SJSA1 (cell line): ENCODE measurements around the gene NPTXR. TPM values are rescaled to one million over a fixed set of nuclear protein-coding genes. Genes with fewer than 3 reads are reported as not detected.

ENCODE experiments used
- DNase-seq, 2 experiments: peaks; one replicate each; pipeline ENCODE4 v3.0.0-alpha.2; 2015 to 2020; ENCODE audit warnings: low spot score in 2 of 2, low read depth in 1 of 2
- H3K27ac ChIP-seq: fragments of 250-450 bp; sonication (Bioruptor Pico); 2 replicates; pipeline ENCODE4 v1.5.1; 2020; ENCODE audit warnings: mild to moderate bottlenecking, moderate library complexity
- H3K27me3 ChIP-seq: fragments of 250-450 bp; sonication (Bioruptor Pico); replicated peaks from 2 replicates; pipeline ENCODE4 v1.5.1; 2020; ENCODE audit warnings: mild to moderate bottlenecking, moderate library complexity
- H3K36me3 ChIP-seq: fragments of 250-450 bp; sonication (Bioruptor Pico); 2 replicates; pipeline ENCODE4 v1.5.1; 2020; ENCODE audit warnings: mild to moderate bottlenecking
- H3K4me1 ChIP-seq: fragments of 250-450 bp; sonication (Bioruptor Pico); replicated peaks from 2 replicates; pipeline ENCODE4 v1.6.1; 2021; ENCODE audit warnings: mild to moderate bottlenecking
- H3K4me3 ChIP-seq: fragments of 250-450 bp; sonication (Bioruptor Pico); 2 replicates; pipeline ENCODE4 v1.5.1; 2020; ENCODE audit warnings: mild to moderate bottlenecking
- H3K9me3 ChIP-seq: fragments of 250-450 bp; sonication (Bioruptor Pico); replicated peaks from 2 replicates; pipeline ENCODE4 v1.5.1; 2020; ENCODE audit warnings: mild to moderate bottlenecking
- total RNA-seq: library from RNA; depleted of rRNA; stranded (reverse); fragments of >200 nt; shearing (Covaris generic); gene quantifications from 2 replicates; pipeline ENCODE4 v1.2.3, GENCODE V29; 2014

Gene NPTXR
- total RNA-seq, 1 experiment from 2014 or later: 2.2 TPM

DNA sequence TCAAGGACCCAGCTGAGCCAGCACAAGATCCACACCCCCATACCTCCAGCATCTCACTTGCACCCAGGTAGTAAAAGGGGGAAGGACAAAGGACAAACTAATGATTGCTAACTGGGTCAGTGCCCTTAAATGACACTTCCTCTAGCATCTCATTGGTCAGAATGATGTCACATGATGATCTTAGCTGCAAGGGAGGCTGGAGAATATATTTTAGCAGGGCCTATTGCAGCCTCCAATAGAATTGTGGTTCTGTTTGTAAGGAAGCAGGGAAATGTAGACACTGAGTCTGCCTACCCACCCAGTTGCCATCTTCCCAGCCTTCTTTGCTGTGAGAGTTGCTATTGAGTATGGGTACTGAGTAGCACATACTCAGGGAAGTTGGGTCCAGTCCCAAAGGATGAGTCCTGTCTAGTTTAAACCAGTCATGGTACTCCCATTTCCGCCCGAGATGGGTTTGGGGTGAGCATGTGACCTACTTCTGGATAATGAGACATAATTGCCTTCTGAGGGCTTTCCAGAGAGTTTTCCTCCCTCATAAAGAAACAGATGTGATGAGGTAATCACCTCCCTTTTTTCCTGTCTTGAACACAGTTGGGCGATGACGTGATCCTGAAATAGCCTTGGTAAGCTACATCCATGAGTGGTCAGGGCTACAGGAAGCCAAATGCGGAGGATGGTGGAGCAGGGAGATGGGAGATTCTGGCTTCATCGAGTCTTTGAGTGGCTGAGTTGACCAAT, 44.4 kb downstream of the NPTXR start:
- DNase-seq: no peak
- Histone ChIP-seq H3K27me3 (0 out of 2 replicates have a peak, but pooled peaks cover 6% of the 10 kb centered on the region), H3K36me3 (no peaks in the 10 kb centered on the region), H3K9me3 (no peaks in the 10 kb centered on the region), H3K27ac (no peak overlapping the region), H3K4me1 (peaks cover 10% of the 10 kb centered on the region), H3K4me3 (no peak overlapping the region)

- Histone ChIP-seq H3K9me3 (no peaks in the 10 kb centered on the region), H3K4me1 (peaks cover 13% of the 10 kb centered on the region), H3K27me3 (0 out of 2 replicates have a peak, but pooled peaks cover 6% of the 10 kb centered on the region), H3K36me3 (no peaks in the 10 kb centered on the region), H3K27ac (no peak overlapping the region), H3K4me3 (no peak overlapping the region)
- DNase-seq: no peak
Observed at GRCh38 chr22:38798496-38798895, 45.3 kb downstream of the NPTXR start.

GRCh38 chr22:38796262-38796957, 47.4 kb downstream of the NPTXR start:
- H3K27me3 ChIP-seq: no peaks in the 10 kb centered on the region
- H3K9me3 ChIP-seq: no peaks in the 10 kb centered on the region; the same call in 1 of the 2 replicates
- peaks cover 22% of the 10 kb centered on the region for H3K4me1 ChIP-seq
- no peak overlapping the region for H3K27ac ChIP-seq
- H3K36me3 ChIP-seq: no peaks in the 10 kb centered on the region; the same call in 1 of the 2 replicates
- DNase-seq: no peak
- H3K4me3 ChIP-seq: no peak overlapping the region

- Histone ChIP-seq H3K4me1 (peaks cover 22% of the 10 kb centered on the region), H3K27me3 (no peaks in the 10 kb centered on the region), H3K27ac (no peak overlapping the region), H3K36me3 (peaks cover 1% of the 10 kb centered on the region), H3K9me3 (no peaks in the 10 kb centered on the region; the same call in 1 of the 2 replicates), H3K4me3 (no peak overlapping the region)
- no peak for DNase-seq
Observed at GRCh38 chr22:38795569-38795968, 48.3 kb downstream of the NPTXR start.

DNA sequence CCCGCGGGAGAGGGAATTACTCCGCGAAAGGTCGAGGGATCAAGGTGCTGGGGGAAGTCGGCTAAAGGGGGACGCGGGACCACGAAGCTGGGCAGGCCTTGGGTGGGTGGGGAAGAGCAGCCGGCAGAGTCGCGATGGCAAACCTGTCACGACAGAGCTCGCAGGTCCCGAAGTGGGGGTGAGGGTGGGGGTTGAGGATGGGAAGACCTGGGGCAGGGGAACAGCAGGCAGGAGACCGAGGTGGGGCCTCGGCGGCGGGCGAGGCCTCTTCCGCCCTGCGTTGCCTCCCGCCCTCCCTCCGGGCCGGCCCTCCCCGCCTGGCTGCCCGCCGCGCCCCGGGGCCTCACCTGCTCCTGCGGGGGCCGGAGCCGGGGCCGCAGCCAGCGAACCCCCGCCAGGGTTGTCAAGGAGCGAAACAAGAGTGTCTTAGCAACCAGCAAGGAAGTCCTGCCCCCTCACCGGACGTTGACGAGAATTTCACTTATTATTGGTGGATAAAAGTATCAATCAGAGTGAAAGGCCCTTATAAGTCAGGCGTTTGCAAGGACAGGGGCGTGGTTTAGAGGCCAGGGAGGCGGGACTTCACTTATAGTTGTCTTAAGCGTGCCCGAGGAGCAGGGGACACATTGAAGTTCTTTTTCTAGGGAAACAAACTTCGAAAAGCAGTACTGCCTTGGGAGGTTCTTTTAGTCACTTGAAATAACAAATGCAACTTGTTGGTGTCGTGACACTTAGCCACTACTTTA, 49.9 kb downstream of the NPTXR start, which contains the start of gene DNAL4:
Gene DNAL4 (minus strand): TSS at position 423 of the 746 bp plus-strand sequence. CDS start 11,412 bp downstream, outside the sequence.
- H3K4me1 ChIP-seq: peaks cover 22% of the 10 kb centered on the region
- H3K27ac ChIP-seq: peak within 1 kb of the TSS; percentile 69
- H3K27me3 ChIP-seq: no peaks in the 10 kb centered on the region
- no peaks in the 10 kb centered on the region; the same call in 1 of the 2 replicates for H3K9me3 ChIP-seq
- H3K4me3 ChIP-seq: peak within 1 kb of the TSS; percentile 79
- DNase-seq: peak; percentile 95 to 96
- H3K36me3 ChIP-seq: peaks cover 11% of the 10 kb centered on the region

- peaks cover 11% of the 10 kb centered on the region for H3K36me3 ChIP-seq
- peak overlapping the region; percentile 69 for H3K27ac ChIP-seq
- H3K27me3 ChIP-seq: no peaks in the 10 kb centered on the region
- no peak for DNase-seq
- peak overlapping the region; percentile 79 for H3K4me3 ChIP-seq
- H3K4me1 ChIP-seq: peaks cover 23% of the 10 kb centered on the region
- no peaks in the 10 kb centered on the region; the same call in 1 of the 2 replicates for H3K9me3 ChIP-seq
Observed at GRCh38 chr22:38793317-38793716, 50.5 kb downstream of the NPTXR start.

DNA sequence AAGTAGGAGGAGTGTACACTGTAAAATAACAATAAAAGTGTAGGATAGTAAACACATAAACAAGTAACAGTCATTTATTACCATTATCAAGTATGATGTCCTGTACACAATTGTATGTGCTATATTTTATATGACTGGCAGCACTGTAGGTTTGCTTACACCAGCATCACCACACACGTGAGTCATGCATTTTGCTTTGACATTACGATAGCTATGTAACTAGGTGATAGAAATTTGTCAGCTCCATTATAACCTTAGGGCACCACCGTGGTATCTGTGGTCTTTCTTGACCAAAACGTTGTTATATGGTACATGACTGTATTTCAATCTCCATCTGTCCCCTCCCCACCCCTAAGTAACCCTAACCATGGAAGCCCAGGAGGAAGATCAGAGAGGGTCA, 51.0 kb downstream of the NPTXR start:
- Histone ChIP-seq H3K4me3 (peak overlapping the region; percentile 79), H3K27ac (no peak overlapping the region), H3K36me3 (peaks cover 11% of the 10 kb centered on the region), H3K9me3 (no peaks in the 10 kb centered on the region; the same call in 1 of the 2 replicates), H3K27me3 (no peaks in the 10 kb centered on the region), H3K4me1 (peaks cover 25% of the 10 kb centered on the region)
- no peak for DNase-seq

GRCh38 chr22:38789606-38790005, 54.2 kb downstream of the NPTXR start:
- Histone ChIP-seq H3K9me3 (no peaks in the 10 kb centered on the region; the same call in 1 of the 2 replicates), H3K27ac (no peak overlapping the region), H3K36me3 (peaks cover 11% of the 10 kb centered on the region), H3K4me3 (no peak overlapping the region), H3K27me3 (no peaks in the 10 kb centered on the region), H3K4me1 (peaks cover 17% of the 10 kb centered on the region)
- no peak for DNase-seq

DNA sequence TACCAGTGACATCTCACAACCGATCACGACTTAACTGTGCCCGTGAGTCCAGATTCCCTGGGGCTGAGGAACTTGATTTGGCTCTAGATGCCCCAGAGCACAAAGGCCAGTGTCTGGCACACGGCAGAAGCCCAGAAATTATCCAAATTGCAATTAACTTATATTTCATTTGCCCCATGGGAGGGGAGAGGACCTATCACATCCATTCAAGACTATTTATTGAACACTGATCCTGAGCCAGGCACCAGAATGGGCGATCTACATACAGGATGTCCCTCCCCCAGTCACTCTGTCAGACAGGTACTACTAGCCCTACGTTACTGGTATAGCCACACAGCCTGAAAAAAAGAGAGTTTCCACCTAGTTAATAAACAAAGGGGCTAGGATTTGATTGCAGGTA, 55.0 kb downstream of the NPTXR start:
- H3K36me3 ChIP-seq: peaks cover 11% of the 10 kb centered on the region
- H3K4me1 ChIP-seq: peaks cover 12% of the 10 kb centered on the region
- H3K27ac ChIP-seq: no peak overlapping the region
- no peak overlapping the region for H3K4me3 ChIP-seq
- no peaks in the 10 kb centered on the region; the same call in 1 of the 2 replicates for H3K9me3 ChIP-seq
- H3K27me3 ChIP-seq: no peaks in the 10 kb centered on the region
- no peak for DNase-seq

DNA sequence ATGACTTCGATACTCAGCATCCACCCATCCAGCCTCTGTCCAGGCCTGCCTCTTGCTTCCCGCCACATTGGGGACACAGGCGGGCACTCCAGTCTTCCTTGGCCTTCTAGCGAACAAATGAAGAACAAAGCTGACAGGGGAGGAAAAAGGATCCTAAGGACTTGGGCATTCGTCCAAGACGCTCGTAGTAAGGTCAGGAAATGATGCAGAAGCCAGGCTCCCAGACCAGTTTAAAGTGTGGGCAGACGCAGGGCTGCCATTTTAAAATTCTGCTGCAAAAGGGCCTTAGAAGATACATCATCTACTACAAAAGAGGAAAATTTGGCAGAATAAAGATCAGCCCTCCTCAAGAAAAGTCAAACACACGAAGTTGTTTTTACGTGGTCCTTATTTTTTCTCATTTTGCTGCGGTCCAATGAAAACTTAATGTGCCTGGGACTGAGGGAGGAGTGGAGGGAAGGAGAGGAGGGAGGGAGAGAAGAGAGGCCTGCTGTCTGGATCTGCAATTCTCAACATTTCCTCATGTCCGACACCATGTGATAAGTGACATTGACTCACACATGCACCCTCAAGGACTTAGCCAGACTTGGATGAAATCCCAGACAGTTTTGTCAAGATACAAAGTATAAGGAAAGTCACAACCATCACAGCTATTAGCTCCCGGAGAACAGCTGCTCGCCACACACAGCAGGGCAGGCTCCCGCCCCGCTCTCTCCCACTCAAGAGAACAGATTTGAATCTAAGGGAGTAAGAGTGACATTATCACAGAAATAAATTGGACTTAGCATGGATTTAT, 55.6 kb downstream of the NPTXR start:
- Histone ChIP-seq H3K27me3 (no peaks in the 10 kb centered on the region), H3K4me3 (no peak overlapping the region), H3K27ac (no peak overlapping the region), H3K36me3 (peaks cover 11% of the 10 kb centered on the region), H3K9me3 (no peaks in the 10 kb centered on the region; the same call in 1 of the 2 replicates), H3K4me1 (peaks cover 9% of the 10 kb centered on the region)
- no peak for DNase-seq

GRCh38 chr22:38786631-38787030, 57.2 kb downstream of the NPTXR start:
- no peak for DNase-seq
- H3K36me3 ChIP-seq: peaks cover 15% of the 10 kb centered on the region
- no peaks in the 10 kb centered on the region for H3K27me3 ChIP-seq
- peaks cover 4% of the 10 kb centered on the region for H3K4me1 ChIP-seq
- H3K4me3 ChIP-seq: no peak overlapping the region
- H3K27ac ChIP-seq: no peak overlapping the region
- no peaks in the 10 kb centered on the region for H3K9me3 ChIP-seq

GRCh38 chr22:38784856-38785255, 59.0 kb downstream of the NPTXR start:
- H3K4me3 ChIP-seq: no peak overlapping the region
- H3K27me3 ChIP-seq: no peaks in the 10 kb centered on the region
- H3K4me1 ChIP-seq: peaks cover 4% of the 10 kb centered on the region
- 0 out of 2 replicates have a peak, but pooled peaks cover 7% of the 10 kb centered on the region for H3K36me3 ChIP-seq
- H3K9me3 ChIP-seq: no peaks in the 10 kb centered on the region
- H3K27ac ChIP-seq: no peak overlapping the region
- no peak for DNase-seq

- DNase-seq: no peak
- Histone ChIP-seq H3K27me3 (no peaks in the 10 kb centered on the region), H3K4me1 (peaks cover 4% of the 10 kb centered on the region)
Observed at GRCh38 chr22:38784035-38784434, 59.8 kb downstream of the NPTXR start.

More at GRCh38 chr22:38784035-38784434, 59.8 kb downstream of the NPTXR start:
- Histone ChIP-seq H3K4me3 (no peak overlapping the region), H3K27ac (no peak overlapping the region), H3K36me3 (0 out of 2 replicates have a peak, but pooled peaks cover 4% of the 10 kb centered on the region), H3K9me3 (no peaks in the 10 kb centered on the region)
